ENCODE measurements around the gene MBD2.

DNA sequence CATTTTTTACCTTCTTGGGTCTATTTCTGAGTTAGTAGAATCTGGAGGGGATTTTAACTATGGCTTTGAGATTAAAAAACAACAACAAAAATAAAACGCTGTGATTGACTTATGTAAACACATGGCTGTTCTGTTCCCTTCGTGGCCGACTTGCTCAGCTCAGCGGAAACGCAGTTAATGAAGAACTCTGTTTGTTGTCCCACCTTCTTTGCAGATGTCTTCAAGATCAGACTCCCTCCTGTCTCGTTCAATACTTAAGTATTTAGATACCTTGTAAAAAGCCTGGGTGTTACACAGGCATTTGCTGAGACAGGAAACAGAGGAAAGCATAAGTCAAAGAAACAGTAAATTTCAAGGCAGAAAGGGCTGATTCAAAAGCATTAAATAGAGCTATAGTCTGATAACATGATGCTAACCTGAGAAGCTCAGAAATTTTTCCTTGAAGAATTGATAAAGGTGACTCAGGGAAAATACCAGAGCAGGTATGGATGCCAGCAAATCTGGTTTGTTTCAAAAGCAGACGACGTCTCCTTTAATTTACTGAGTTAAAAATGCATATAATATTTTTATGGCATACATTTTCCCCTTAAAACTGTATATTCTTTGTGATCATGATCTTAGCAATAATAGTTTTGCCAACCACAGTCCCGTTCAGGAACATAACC is 23.2 kb upstream of the MBD2 start:
- TF ChIP-seq, protein P1, sequence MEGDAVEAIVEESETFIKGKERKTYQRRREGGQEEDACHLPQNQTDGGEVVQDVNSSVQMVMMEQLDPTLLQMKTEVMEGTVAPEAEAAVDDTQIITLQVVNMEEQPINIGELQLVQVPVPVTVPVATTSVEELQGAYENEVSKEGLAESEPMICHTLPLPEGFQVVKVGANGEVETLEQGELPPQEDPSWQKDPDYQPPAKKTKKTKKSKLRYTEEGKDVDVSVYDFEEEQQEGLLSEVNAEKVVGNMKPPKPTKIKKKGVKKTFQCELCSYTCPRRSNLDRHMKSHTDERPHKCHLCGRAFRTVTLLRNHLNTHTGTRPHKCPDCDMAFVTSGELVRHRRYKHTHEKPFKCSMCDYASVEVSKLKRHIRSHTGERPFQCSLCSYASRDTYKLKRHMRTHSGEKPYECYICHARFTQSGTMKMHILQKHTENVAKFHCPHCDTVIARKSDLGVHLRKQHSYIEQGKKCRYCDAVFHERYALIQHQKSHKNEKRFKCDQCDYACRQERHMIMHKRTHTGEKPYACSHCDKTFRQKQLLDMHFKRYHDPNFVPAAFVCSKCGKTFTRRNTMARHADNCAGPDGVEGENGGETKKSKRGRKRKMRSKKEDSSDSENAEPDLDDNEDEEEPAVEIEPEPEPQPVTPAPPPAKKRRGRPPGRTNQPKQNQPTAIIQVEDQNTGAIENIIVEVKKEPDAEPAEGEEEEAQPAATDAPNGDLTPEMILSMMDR (IDR thresholded peaks at IDR 0.05 in 4 of 5, conservative IDR thresholded peaks at IDR 0.05 in 1 of 5), result no peak
- TF ChIP-seq POLR2A (IDR thresholded peaks at IDR 0.05), result no peak
